Spleen (tissue), 7 donors: Measurements from ENCODE around the gene FNDC3A.

Experiments
- POLR2A ChIP-seq, 3 donors: fragments of 450-650 bp; IDR thresholded peaks; one replicate each; pipeline ENCODE4 v1.5.1; 2017; ENCODE audit warnings: antibody characterized with exemption in 3 of 3, mild to moderate bottlenecking in 1 of 3
- TF ChIP-seq, protein P1 (sequence below), 11 experiments: fragments of 200-600 bp in 7 of 11; fragments of 450-650 bp in 4 of 11; sonication (generic) in 4 of 11; IDR thresholded peaks in 8 of 11; conservative IDR thresholded peaks in 3 of 11; 1 replicate in 7 of 11; 2 replicates in 4 of 11; pipeline versions ENCODE4 v1.4.0 to v1.8.0; 2016 to 2021; ENCODE audit warnings: antibody characterized with exemption in 11 of 11, inconsistent platforms in 4 of 11, mild to moderate bottlenecking in 1 of 11
- donor health status: DM: no; HTN: no; CAD: no; lungs with moderate emphysema.
- donor health status: DM: no; HTN: no; CAD: no.
- donor health status: DM: no; HTN: no; CAD: no.

DNA sequence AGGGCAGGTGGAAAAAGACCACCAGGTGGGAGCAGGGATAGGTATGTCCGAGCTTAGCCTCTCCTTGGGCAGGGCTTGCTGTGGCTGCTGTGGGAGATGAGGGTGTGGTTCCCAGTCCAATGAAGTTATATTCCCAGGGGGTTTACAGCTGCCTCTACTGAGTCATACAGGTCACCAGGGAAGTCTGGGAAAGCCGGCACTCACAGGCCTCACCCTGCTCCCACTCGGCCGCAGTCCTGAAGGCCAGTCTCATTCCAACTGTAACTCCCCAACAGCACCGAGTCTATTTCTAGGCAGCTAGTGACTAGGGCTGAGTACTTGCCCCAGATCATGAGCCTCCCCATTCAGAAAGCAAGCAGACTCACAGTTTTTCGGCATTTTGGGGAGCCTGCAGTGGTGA lies 77.1 kb downstream of the FNDC3A start:
- TF ChIP-seq, protein P1, sequence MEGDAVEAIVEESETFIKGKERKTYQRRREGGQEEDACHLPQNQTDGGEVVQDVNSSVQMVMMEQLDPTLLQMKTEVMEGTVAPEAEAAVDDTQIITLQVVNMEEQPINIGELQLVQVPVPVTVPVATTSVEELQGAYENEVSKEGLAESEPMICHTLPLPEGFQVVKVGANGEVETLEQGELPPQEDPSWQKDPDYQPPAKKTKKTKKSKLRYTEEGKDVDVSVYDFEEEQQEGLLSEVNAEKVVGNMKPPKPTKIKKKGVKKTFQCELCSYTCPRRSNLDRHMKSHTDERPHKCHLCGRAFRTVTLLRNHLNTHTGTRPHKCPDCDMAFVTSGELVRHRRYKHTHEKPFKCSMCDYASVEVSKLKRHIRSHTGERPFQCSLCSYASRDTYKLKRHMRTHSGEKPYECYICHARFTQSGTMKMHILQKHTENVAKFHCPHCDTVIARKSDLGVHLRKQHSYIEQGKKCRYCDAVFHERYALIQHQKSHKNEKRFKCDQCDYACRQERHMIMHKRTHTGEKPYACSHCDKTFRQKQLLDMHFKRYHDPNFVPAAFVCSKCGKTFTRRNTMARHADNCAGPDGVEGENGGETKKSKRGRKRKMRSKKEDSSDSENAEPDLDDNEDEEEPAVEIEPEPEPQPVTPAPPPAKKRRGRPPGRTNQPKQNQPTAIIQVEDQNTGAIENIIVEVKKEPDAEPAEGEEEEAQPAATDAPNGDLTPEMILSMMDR (IDR thresholded peaks at IDR 0.05 in 8 of 11, conservative IDR thresholded peaks at IDR 0.05 in 3 of 11): no peak
- TF ChIP-seq POLR2A (IDR thresholded peaks at IDR 0.05): no peak
